ENCODE measurements around the gene CACNA1C. TPM values are rescaled to one million over a fixed set of nuclear protein-coding genes. Genes with fewer than 3 reads are reported as not detected.
A peak's percentile ranks its signal among the peaks of the same experiment; 100 is the strongest.

The CACNA1C gene
- total RNA-seq, 1 donor from 2014 or later = 11.7 TPM

DNA sequence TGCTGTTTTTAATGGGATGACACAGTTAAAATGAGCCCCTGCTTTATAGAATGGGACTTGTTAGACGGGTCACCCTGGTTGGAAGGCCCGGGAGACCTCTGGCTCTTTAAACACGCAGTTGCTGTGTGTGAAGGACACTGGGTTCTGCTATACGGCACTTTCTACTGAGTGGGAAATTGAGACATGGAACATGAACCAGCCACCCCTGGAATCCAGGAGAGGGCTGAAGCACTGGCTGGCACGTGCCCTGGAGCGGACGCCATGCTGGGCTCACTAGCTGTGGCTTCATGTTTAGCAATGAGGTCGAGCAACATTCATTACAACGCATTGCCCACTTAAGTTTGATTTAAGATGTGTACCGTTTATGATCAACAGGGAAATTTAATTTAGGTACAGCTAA, 23.9 kb downstream of the CACNA1C start:
- no peaks in the 10 kb centered on the region for H3K27me3 Mint-ChIP-seq
- H3K9me3 Mint-ChIP-seq (ENCODE audit: low read depth) = peaks cover 16% of the 10 kb centered on the region
- no peak overlapping the region for H3K27ac Mint-ChIP-seq
- no peak for DNase-seq (ENCODE audit: low spot score, unreplicated experiment)
- peaks cover 2% of the 10 kb centered on the region for H3K36me3 Mint-ChIP-seq (ENCODE audit: insufficient read depth)
- no peak overlapping the region for H3K4me3 Mint-ChIP-seq (ENCODE audit: low read depth)
- peaks cover 2% of the 10 kb centered on the region for H3K4me1 Mint-ChIP-seq (ENCODE audit: low read depth)
- TF ChIP-seq, protein P1, sequence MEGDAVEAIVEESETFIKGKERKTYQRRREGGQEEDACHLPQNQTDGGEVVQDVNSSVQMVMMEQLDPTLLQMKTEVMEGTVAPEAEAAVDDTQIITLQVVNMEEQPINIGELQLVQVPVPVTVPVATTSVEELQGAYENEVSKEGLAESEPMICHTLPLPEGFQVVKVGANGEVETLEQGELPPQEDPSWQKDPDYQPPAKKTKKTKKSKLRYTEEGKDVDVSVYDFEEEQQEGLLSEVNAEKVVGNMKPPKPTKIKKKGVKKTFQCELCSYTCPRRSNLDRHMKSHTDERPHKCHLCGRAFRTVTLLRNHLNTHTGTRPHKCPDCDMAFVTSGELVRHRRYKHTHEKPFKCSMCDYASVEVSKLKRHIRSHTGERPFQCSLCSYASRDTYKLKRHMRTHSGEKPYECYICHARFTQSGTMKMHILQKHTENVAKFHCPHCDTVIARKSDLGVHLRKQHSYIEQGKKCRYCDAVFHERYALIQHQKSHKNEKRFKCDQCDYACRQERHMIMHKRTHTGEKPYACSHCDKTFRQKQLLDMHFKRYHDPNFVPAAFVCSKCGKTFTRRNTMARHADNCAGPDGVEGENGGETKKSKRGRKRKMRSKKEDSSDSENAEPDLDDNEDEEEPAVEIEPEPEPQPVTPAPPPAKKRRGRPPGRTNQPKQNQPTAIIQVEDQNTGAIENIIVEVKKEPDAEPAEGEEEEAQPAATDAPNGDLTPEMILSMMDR (IDR thresholded peaks at IDR 0.05; ENCODE audit: unreplicated experiment) = no peak

DNA sequence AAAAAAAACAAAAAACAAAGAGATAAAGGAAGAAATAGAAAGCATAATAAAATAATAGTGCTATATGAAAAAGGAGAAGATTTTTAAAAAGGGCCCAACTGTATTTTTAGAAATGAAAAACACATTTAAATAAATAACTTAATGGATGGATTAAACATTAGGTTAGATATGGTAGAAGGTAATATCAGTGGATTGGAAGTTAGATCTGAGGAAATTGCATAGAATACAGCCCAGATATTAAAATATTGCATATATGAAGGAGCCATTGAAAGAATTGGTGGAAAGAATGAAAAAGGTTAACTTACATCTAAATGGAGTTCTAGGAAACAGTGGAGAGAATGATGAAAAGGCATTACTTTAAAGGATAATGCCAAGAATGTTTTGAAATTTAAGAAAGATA, 27.8 kb downstream of the CACNA1C start:
- Mint-ChIP-seq H3K9me3 (ENCODE audit: low read depth) (peaks cover 14% of the 10 kb centered on the region), H3K27ac (no peak overlapping the region), H3K36me3 (ENCODE audit: insufficient read depth) (peaks cover 2% of the 10 kb centered on the region), H3K27me3 (peaks cover 2% of the 10 kb centered on the region), H3K4me3 (ENCODE audit: low read depth) (no peak overlapping the region), H3K4me1 (ENCODE audit: low read depth) (peaks cover 2% of the 10 kb centered on the region)
- DNase-seq (ENCODE audit: low spot score, unreplicated experiment) = no peak
- TF ChIP-seq, protein P1 (IDR thresholded peaks at IDR 0.05; ENCODE audit: unreplicated experiment) = no peak

DNA sequence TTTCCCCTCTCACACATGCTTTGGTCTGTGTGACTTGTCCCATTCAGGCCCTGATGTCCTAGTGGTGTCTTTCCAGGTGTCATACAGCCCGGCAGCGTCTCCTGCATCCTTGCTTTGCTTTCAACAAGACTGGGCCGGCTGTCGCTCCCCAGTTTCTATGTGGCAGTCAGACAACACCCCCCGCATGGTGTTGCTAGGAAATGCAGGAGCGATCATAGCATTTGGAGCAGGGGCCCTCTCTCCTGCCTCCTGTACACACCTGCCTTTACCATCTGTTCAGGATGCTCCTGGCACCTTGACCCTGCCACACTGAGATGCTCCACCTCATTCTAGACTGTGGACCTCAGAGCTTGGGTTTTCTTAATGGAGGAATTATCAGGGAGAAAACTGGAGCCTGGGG, 29.5 kb downstream of the CACNA1C start:
- TF ChIP-seq, protein P1 (IDR thresholded peaks at IDR 0.05; ENCODE audit: unreplicated experiment) = no peak
- DNase-seq (ENCODE audit: low spot score, unreplicated experiment) = no peak
- Mint-ChIP-seq H3K27me3 (peaks cover 2% of the 10 kb centered on the region), H3K4me1 (ENCODE audit: low read depth) (peaks cover 1% of the 10 kb centered on the region), H3K4me3 (ENCODE audit: low read depth) (no peak overlapping the region), H3K27ac (peak overlapping the region; percentile 81), H3K9me3 (ENCODE audit: low read depth) (peaks cover 14% of the 10 kb centered on the region), H3K36me3 (ENCODE audit: insufficient read depth) (peaks cover 2% of the 10 kb centered on the region)

DNA sequence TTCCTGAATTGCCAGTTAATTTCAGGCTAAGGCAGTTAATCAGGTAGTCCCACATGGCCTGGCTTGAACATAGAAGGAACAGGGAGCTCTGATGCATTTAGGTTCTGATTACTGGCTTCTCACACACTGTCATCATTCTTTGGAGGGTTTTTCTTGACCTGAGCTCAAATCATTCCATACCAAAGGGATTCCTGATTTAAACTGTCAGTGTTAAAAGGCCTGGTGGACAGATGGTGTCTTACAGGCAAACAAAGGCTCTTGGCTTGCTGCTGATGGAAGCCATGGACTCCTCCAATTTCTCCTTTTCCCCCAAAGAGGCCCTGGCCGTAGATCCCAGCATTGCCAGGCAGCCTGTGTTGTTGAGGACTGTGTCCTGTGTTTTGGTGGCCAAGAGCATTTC, 30.2 kb downstream of the CACNA1C start:
- no peak for DNase-seq (ENCODE audit: low spot score, unreplicated experiment)
- Mint-ChIP-seq H3K4me3 (ENCODE audit: low read depth) (no peak overlapping the region), H3K4me1 (ENCODE audit: low read depth) (peaks cover 1% of the 10 kb centered on the region), H3K27ac (peak overlapping the region; percentile 74), H3K9me3 (ENCODE audit: low read depth) (peaks cover 14% of the 10 kb centered on the region), H3K36me3 (ENCODE audit: insufficient read depth) (peaks cover 2% of the 10 kb centered on the region), H3K27me3 (peaks cover 2% of the 10 kb centered on the region)
- TF ChIP-seq, protein P1 (IDR thresholded peaks at IDR 0.05; ENCODE audit: unreplicated experiment) = no peak

DNA sequence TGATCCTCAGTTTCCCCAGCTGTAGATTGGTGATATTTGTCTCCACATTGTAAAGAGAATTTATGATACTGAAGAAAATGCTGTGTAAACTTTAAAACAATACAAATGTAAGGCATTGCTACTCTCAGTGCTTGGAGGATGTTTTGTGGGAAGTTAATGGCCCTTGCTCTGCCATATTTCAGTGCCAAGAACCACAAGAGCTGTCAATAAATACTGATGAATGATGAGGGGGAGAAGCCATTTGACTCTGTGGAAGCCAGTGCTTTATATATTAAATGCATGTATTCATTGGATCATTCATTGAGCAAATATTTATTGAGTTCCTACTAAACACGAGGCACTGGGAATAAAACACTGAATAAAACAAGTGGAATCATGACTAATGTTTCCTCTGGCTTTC, 30.8 kb downstream of the CACNA1C start:
- Mint-ChIP-seq H3K4me1 (ENCODE audit: low read depth) (peaks cover 1% of the 10 kb centered on the region), H3K9me3 (ENCODE audit: low read depth) (peaks cover 9% of the 10 kb centered on the region), H3K36me3 (ENCODE audit: insufficient read depth) (peaks cover 2% of the 10 kb centered on the region), H3K4me3 (ENCODE audit: low read depth) (no peak overlapping the region), H3K27ac (no peak overlapping the region), H3K27me3 (peaks cover 2% of the 10 kb centered on the region)
- TF ChIP-seq, protein P1 (IDR thresholded peaks at IDR 0.05; ENCODE audit: unreplicated experiment) = no peak
- no peak for DNase-seq (ENCODE audit: low spot score, unreplicated experiment)

Measured in progenitor cell of endocrine pancreas (in vitro differentiated cells).